ENCODE measurements around the gene MSRB2. TPM values are rescaled to one million over a fixed set of nuclear protein-coding genes. Genes with fewer than 3 reads are reported as not detected.

Gene MSRB2
- total and polyA plus RNA-seq, 2 of the 4 experiments (the other 2 are of a cell fraction), result 10.6 to 20.1 TPM

DNA sequence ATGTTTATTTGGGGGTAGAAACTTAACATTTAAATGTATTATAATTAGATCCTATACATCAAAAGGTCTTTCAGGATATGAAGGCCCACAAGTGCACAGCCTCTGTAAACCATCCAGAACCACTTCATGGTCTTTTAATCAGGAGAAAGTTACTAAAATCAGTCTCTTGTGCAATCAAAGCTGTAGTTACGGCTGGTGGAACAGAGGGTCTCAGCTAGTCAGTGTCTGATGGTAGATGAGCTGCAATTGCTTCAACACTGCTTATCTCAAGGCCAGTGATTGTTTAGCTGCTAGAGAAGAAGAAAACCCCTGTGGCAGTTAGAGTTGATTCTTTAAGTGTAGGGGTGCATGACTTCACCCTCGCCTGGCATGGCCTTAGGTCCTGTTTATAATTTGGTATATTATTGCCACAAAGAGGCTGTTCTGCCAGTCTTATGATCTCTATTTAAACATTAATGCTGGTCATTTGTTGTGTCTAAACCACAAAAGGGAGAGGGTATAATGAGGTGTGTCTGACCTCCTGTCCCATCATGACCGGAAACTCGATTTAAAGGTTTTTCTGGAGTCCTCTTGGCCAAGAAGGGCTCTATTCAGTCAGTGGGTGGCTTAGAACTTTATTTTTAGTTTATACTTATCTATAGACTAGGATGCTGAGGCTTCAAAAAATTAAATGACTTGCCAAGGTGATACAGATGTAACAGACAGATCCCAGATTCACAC is 21.3 kb downstream of the MSRB2 start:
- no peak overlapping the region for H3K27ac ChIP-seq (ENCODE audit: insufficient read depth, low read length)
- H2BK5ac ChIP-seq (ENCODE audit: low read depth, low read length, poor library complexity, severe bottlenecking), result no peak overlapping the region
- WGBS, 2 experiments (ENCODE audit: extremely low coverage in 2 of 2, insufficient read length in 1 of 2), result no CpG with 5 or more reads among the region's 4 CpGs
- no peak overlapping the region for H2BK20ac ChIP-seq (ENCODE audit: low read depth, low read length)
- CTCF ChIA-PET, result no interaction called here
- H2BK15ac ChIP-seq (ENCODE audit: low read depth, low read length), result no peak overlapping the region
- no peak overlapping the region for H2AK5ac ChIP-seq (ENCODE audit: low read depth, low read length)
- no peak overlapping the region for H4K8ac ChIP-seq (ENCODE audit: low read depth in 2 of 2, low read length in 2 of 2)
- POLR2A ChIA-PET (ENCODE audit: unreplicated experiment), result no interaction called here
- no peak overlapping the region for H4K5ac ChIP-seq (ENCODE audit: low read depth, low read length)
- H4K91ac ChIP-seq (ENCODE audit: insufficient read depth, low read depth, low read length), result no peak overlapping the region
- H3K4ac ChIP-seq (ENCODE audit: low read depth, low read length), result no peak overlapping the region
- H2AK9ac ChIP-seq (replicated peaks; ENCODE audit: low read depth, low read length, poor library complexity), result no peak overlapping the region
- H3K9ac ChIP-seq (ENCODE audit: low read depth, low read length), result no peak overlapping the region
- no peak overlapping the region for H3K18ac ChIP-seq (ENCODE audit: low read depth, low read length)
- DNase-seq (no peak), ATAC-seq (ENCODE audit: low read depth) (no peak)
- H3K9me1 ChIP-seq (ENCODE audit: insufficient read depth, low read length), result 0 out of 2 replicates have a peak, but pooled peaks cover 2% of the 10 kb centered on the region
- dilution Hi-C loops (cut with HindIII; ENCODE audit: low sequenced_read_pairs, unreplicated experiment), result no loop called here
- H3K27me3 ChIP-seq (ENCODE audit: control insufficient read depth, insufficient read depth, low read length), result no peaks in the 10 kb centered on the region
- in situ Hi-C loops (cut with MboI; ENCODE audit: low sequenced_read_pairs), result no loop called here
- H2AFZ ChIP-seq (replicated peaks; ENCODE audit: low read length, poor library complexity), result no peak overlapping the region
- H3K14ac ChIP-seq (replicated peaks; ENCODE audit: low read depth, low read length), result no peak overlapping the region
- BruUV-seq (replicated peaks), result no TSS peak
- no peaks in the 10 kb centered on the region for H4K20me1 ChIP-seq (ENCODE audit: insufficient read depth, low read length)
- intact Hi-C loops (cut with micrococcal nuclease), result no loop called here
- no peak overlapping the region for H2BK120ac ChIP-seq (ENCODE audit: low read depth, low read length)
- TF ChIP-seq CEBPB (IDR thresholded peaks at IDR 0.05; ENCODE audit: low read depth, low read length) (0 out of 2 replicates have a peak, but pooled peaks have one; percentile 14), BHLHE40 (IDR thresholded peaks at IDR 0.05; ENCODE audit: low read depth, low read length) (no peak), FOS (IDR thresholded peaks at IDR 0.05; ENCODE audit: low read depth, low read length) (no peak)
- H3K56ac ChIP-seq (ENCODE audit: extremely low read depth, insufficient read depth, low read length), result no peak overlapping the region
- H3K36me3 ChIP-seq (ENCODE audit: control insufficient read depth, insufficient read depth, low read length), result peaks cover 29% of the 10 kb centered on the region
- no peaks in the 10 kb centered on the region for H3K4me1 ChIP-seq (ENCODE audit: control insufficient read depth, insufficient read depth, low read length)
- no peak overlapping the region for H3K4me3 ChIP-seq (ENCODE audit: insufficient read depth, low read depth, low read length)
- no peak overlapping the region for H3K4me2 ChIP-seq (ENCODE audit: low read depth, low read length)
- H3K9me3 ChIP-seq (ENCODE audit: control insufficient read depth, insufficient read depth, low read length), result no peaks in the 10 kb centered on the region
- H3K23ac ChIP-seq (ENCODE audit: low read depth, low read length), result no peak overlapping the region
- no peaks in the 10 kb centered on the region for H3K79me1 ChIP-seq (ENCODE audit: low read depth in 1 of 2, low read length in 2 of 2)
